Brain pericyte (primary cell): Measurements from ENCODE around the gene NUSAP1.
"Not testable (repeated sequence)": the region's sequence is repeated elsewhere in the genome, so short reads cannot be mapped to it uniquely, and the experiment has no call there.

ENCODE experiments used
- DNase-seq: peaks from one replicate; pipeline ENCODE4 v3.0.0-alpha.2; 2012; ENCODE audit warnings: low read depth, low spot score

NUSAP1 gene

GRCh38 chr15:41332194-41333025, at the start of gene NUSAP1, which contains the start of gene OIP5:
TSS of gene NUSAP1 (plus strand) at chr15:41332881. CDS start at chr15:41332958, 77 bp downstream.
TSS of gene OIP5 (minus strand) at chr15:41332591. CDS start at chr15:41332561, 30 bp downstream.
- peak; percentile 99 for DNase-seq

DNA sequence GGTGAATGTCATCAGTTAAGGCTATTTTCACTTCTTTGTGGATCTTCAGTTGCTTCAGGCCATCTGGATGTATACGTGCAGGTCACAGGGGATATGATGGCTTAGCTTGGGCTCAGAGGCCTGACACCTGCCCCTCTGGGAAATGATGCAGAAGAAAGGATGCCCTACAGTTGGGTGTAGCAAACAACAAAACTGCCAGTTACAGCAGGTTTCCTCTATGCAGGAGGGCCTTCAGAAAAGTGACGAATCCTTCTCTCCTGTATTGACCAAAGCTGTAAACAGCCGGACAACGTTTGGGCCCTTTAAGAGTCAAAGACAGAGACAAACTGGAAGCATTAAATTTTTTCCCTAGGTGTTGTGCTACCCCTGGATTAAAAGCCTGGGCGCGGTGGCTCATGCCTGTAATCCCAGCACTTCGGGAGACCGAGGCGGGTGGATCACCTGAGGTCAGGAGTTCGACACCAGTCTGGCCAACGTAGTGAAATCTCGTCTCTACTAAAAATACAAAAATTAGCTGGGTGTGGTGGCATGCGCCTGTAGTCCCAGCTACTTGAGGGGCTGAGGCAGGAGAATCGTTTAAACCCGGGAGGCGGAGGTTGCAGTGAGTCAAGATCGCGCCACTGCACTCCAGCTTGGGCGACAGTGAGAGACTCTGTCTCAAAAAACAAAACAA, 49.6 kb upstream of the NUSAP1 start:
- DNase-seq: not testable (repeated sequence)

- DNase-seq: peak; percentile 97
These were observed 48.8 kb upstream of the NUSAP1 start for GRCh38 chr15:41283653-41284426.

DNA sequence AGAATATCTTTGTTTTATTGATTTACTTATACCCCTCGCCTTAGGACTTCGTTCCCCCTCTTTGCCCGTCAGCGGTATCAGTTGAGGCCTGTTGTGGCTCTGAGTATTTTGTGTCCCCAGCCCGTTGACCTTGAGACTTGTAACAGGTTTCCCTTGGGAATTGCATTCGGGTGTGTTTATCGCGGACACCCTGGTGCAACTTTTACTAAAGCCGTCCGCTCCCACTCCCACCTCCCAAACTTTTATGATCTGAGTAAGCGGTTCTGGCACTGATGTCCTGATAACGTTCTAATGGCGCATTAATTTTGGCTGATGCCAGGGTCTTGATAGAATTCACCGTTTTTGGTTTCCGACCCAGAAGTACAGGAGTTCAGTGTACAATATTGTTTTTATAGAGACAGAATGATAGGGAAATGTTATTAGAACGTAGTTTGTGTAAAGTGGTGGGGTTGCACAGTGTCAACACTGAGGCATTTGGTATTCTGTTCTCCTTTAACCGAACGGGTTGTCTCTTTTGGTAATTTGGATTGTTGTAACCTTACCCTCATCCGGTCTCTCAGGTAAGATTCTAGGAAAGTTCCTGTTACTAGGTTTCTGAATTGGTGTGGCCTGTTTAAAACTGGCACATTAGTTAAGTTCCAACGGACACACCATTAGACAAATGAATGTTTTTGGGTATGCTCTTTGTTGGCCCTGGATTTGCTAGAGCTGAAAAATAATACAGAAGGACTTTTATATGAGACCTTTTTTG, 48.1 kb upstream of the NUSAP1 start:
- DNase-seq: no peak

- no peak for DNase-seq
These were observed 47.4 kb upstream of the NUSAP1 start for GRCh38 chr15:41285285-41285684.

- DNase-seq: no peak
These were observed 45.9 kb upstream of the NUSAP1 start for GRCh38 chr15:41286665-41287333.

- DNase-seq: no peak
These were observed 44.2 kb upstream of the NUSAP1 start for GRCh38 chr15:41288464-41288863.

GRCh38 chr15:41289953-41290352, 42.7 kb upstream of the NUSAP1 start:
- DNase-seq: no peak

- DNase-seq: no peak
These were observed 41.5 kb upstream of the NUSAP1 start for GRCh38 chr15:41291065-41291631.

- DNase-seq: no peak
These were observed 40.2 kb upstream of the NUSAP1 start for GRCh38 chr15:41292521-41292920.

GRCh38 chr15:41301139-41301538, 31.5 kb upstream of the NUSAP1 start:
- not testable (repeated sequence) for DNase-seq

- no peak for DNase-seq
These were observed 31.1 kb upstream of the NUSAP1 start for GRCh38 chr15:41301587-41301986.

GRCh38 chr15:41304149-41304770, 28.4 kb upstream of the NUSAP1 start:
- no peak for DNase-seq

DNA sequence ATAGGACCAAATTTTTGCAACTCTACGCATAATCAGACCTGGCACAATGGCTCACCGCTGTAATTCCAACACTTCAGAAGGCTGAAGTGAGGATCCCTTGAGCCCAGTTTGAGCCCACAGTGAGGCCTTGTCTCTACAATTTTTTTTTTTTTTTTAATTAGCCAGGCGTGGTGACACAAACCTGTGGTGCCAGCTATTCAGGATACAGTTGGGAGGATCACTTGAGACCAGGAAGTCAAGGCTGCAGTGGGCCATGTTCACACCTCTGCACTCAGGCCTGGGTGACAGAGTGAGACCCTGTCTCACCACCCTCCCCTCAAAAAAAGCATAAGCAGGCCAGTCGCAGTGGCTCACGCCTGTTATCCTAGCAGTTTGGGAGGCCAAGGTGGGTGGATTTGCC, 25.0 kb upstream of the NUSAP1 start:
- DNase-seq: no peak

DNA sequence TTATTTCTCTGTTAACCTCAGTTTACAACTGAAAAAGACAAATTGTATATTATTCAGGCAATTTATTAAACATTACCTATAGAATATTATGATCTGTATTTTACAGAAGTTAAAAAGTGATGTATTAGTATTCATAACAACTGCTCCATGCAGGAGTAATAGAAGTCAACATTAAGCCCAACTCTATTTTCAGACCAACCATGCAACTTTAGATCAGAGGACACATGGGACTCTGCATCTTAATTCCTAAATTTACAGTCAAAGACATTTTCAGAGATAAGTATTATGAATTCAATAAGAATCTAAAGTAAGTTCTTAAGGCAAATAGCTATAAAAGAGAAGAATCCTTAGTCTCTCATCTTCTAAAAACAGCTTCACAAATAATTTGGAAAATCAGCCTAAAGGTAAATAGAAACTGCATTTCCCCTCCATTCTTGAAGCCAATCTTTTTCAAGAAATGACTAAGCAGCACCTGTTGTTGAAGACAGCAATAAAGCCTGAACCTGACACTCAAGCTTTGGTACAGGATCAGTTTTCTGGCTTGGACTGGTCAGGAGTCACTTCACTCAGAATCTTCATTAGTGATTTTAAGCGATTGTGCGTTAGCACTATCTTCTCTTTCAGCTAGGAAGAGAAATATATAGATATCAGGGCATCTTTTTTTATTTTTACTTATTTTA, 23.3 kb upstream of the NUSAP1 start:
- no peak for DNase-seq

DNA sequence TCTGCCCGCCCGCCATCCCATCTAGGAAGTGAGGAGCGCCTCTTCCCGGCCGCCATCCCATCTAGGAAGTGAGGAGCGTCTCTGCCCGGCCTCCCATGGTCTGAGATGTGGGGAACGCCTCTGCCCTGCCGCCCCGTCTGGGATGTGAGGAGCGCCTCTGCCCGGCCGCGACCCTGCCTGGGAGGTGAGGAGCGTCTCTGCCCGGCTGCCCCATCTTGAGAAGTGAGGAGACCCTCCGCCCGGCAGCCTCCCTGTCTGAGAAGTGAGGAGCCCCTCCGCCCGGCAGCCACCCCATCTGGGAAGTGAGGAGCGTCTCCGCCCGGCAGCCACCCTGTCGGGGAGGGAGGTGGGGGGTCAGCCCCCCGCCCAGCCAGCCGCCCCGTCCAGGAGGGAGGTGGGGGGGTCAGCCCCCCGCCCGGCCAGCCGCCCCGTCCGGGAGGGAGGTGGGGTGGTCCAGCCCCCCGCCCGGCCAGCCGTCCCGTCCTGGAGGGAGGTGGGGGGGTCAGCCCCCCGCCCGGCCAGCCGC, 11.8 kb upstream of the NUSAP1 start:
- not testable (repeated sequence) for DNase-seq

- no peak for DNase-seq
These were observed 9.1 kb upstream of the NUSAP1 start for GRCh38 chr15:41323611-41324010.

GRCh38 chr15:41331281-41331680, 1.4 kb upstream of the NUSAP1 start:
- no peak for DNase-seq

DNA sequence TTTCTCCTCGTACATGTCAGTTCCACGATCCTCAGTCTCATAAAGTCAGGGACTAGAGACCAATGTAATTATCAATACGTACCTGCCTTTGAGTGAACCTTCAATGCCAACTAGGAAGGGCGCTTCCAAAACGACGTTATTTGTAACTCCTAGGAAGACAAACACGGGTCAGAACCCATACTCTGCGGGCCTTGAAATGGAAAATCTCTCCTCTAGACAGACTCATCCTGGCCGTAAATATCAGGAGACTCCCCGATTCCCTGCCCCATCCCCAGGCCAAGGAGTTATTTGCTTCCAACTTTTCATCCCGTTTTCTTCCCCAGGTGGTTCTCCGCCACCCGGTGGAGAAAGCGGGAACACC, 868 bp upstream of the NUSAP1 start:
- DNase-seq: no peak
